ENCODE results near the gene SNTG2. TPM values are rescaled to one million over a fixed set of nuclear protein-coding genes. Genes with fewer than 3 reads are reported as not detected.
"Not testable (repeated sequence)": the region's sequence is repeated elsewhere in the genome, so short reads cannot be mapped to it uniquely, and the experiment has no call there.

Gene SNTG2
- total RNA-seq, 1 donor, result under 0.01 TPM

DNA sequence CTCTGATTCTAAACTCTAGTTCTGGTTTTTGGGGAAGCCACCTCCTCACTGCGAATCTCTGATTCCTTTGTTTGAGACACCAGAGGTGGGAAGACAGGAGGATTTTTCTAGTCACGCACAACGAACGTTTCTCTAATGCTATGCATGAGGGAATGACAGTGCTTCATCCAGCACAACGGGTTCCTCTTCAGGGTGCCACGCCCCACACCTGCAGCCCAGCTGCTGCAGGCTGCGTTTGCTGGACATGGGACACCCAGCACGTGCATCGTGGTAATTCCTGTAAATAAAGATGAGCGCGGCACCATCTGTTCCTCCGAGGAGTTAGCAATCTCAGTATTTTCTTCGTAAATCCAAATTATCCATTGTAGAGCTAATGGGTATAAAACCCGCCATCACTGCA lies 425.1 kb downstream of the SNTG2 start:
- no peak for DNase-seq (ENCODE audit: low read depth)
- H3K4me3 ChIP-seq (ENCODE audit: low read depth, low read length), result no peak overlapping the region
- TF ChIP-seq, protein P1, sequence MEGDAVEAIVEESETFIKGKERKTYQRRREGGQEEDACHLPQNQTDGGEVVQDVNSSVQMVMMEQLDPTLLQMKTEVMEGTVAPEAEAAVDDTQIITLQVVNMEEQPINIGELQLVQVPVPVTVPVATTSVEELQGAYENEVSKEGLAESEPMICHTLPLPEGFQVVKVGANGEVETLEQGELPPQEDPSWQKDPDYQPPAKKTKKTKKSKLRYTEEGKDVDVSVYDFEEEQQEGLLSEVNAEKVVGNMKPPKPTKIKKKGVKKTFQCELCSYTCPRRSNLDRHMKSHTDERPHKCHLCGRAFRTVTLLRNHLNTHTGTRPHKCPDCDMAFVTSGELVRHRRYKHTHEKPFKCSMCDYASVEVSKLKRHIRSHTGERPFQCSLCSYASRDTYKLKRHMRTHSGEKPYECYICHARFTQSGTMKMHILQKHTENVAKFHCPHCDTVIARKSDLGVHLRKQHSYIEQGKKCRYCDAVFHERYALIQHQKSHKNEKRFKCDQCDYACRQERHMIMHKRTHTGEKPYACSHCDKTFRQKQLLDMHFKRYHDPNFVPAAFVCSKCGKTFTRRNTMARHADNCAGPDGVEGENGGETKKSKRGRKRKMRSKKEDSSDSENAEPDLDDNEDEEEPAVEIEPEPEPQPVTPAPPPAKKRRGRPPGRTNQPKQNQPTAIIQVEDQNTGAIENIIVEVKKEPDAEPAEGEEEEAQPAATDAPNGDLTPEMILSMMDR (IDR thresholded peaks at IDR 0.05; ENCODE audit: insufficient read depth, low read depth, low read length), result no peak

DNA sequence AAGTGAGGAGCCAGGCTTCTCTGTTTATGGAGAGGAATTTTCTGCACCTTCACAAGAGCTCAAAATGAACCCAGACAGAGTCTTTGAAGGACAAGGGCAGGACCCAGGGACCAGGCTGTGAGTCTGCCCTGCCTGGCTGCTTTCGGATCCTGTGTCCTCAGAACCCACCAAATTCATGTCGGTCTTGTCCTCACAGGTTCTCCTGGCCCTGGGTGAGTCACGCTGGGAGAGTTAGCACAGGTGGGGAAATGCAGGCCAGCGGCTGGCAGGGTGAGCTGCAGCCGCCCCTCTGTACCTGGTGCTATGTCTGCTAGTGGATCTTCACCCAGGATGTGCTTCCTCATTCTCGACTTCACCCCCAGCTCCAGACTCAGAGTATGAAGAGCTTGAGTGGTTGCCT lies 426.8 kb downstream of the SNTG2 start:
- no peak for DNase-seq (ENCODE audit: low read depth)

DNA sequence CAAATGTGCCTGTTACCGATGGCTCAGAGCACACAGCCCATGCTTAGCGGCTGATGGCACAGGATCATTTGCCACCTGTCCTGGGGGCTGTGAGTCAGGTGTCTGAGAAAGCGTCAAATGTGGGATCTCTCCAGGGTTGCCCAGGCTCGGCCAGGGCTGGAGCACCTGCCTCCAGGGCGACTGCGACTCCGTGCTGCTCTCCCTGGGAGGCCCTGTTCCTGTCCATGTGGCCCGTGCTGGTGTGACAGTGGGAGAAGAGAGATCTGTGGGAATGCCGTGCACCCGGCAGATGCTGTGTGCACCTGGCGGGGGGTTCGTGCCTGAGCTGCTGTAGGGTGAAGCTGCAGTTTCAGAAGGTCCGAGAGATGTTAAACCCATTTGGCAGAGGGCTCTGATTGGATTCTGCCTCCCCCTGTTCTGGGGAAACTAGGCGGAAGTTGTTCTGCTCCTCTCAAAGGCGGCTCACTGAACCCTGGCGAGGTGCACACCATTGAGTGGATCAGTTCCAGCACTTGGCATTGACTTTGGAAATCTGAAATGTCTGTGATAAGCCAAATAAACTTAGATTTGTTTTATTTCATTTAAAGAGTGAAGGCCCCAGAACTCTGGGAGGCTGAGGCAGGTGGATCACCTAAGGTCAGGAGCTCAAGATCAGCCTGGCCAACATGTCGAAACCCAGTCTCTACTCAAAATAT lies 428.0 kb downstream of the SNTG2 start:
- H3K4me3 ChIP-seq (ENCODE audit: low read depth, low read length), result no peak overlapping the region
- TF ChIP-seq, protein P1 (IDR thresholded peaks at IDR 0.05; ENCODE audit: insufficient read depth, low read depth, low read length), result no peak
- DNase-seq (ENCODE audit: low read depth), result no peak

More for the DNA sequence above, 426.8 kb downstream of the SNTG2 start:
- TF ChIP-seq, protein P1 (IDR thresholded peaks at IDR 0.05; ENCODE audit: insufficient read depth, low read depth, low read length), result no peak
- H3K4me3 ChIP-seq (ENCODE audit: low read depth, low read length), result no peak overlapping the region

DNA sequence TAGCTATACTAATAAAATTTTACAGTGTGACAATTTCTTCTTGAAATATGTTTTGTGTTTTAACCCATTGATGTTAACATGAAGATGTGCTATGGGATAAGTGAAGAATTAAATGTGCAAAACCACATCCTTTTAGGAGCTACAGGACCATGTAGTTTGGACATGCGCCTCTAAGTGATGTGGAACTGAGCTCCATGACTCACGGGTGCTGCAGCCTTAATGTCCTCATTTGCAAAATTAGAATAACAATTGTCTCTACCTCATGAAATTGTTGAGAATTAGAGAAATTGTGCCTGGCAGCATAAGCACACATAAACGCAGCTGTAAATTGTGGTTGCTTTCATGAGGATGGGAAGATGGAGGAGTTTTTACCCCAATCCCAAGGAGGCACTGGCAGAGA lies 431.0 kb downstream of the SNTG2 start:
- no peak overlapping the region for H3K4me3 ChIP-seq (ENCODE audit: low read depth, low read length)
- TF ChIP-seq, protein P1 (IDR thresholded peaks at IDR 0.05; ENCODE audit: insufficient read depth, low read depth, low read length), result no peak
- DNase-seq (ENCODE audit: low read depth), result no peak

DNA sequence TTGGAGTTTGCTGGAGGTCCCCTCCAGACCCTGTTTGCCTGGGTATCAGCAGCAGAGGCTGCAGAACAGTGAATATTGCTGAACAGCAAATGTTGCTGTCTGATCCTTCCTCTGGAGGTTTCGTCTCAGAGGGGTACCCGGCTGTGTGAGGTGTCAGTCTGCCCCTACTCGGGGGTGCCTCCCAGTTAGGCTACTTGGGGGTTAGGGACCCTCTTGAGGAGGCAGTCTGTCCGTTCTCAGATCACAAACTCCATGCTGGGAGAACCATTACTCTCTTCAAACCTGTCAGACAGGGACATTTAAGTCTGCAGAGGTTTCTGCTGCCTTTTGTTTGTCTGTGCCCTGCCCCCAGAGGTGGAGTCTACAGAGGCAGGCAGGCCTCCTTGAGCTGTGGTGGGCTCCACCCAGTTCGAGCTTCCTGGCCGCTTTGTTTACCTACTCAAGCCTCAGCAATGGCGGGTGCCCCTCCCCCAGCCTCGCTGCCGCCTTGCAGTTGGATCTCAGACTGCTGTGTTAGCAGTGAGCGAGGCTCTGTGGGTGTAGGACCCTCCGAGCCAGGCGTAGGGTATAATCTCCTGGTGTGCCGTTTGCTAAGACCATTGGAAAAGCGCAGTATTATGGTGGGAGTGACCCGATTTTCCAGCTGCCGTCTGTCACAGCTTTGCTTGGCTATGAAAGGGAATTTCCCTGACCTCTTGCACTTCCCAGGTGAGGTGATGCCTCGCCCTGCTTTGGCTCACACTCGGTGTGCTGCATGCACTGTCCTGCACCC lies 437.5 kb downstream of the SNTG2 start:
- not testable (repeated sequence) for H3K4me3 ChIP-seq (ENCODE audit: low read depth, low read length); DNase-seq (ENCODE audit: low read depth)

DNA sequence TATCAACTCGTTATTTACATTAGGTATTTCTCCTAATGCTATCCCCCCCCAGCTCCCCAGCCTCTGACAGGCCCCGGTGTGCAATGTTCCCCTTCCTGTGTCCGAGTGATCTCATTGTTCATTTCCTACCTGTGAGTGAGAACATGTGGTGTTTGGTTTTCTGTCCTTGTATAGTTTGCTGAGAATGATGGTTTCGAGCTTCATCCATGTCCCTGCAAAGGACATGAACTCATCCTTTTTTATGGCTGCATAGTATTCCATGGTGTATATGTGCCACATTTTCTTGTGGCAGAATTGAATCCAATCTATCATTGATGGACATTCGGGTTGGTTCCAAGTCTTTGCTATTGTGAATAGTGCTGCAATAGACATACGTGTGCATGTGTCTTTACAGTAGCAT lies 439.5 kb downstream of the SNTG2 start:
- not testable (repeated sequence) for DNase-seq (ENCODE audit: low read depth); H3K4me3 ChIP-seq (ENCODE audit: low read depth, low read length)

DNA sequence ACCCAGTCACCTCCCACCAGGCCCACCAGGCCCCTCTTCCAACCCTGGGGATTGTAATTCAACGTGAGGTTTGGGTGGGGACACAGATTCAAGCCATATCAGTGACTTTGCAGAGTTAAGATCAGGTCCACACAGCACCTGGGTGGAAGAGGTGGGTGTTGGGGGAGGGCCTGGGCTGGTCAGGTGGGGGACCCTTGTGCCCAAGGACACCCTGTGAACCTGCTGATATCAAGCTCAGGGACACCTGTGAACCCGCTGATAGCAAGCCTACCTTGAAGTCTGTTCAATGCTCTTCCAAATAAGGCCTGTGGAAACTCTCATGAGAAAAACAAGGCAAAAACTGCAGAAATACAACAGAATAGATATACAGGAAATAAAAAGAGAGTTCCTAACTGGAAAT lies 442.7 kb downstream of the SNTG2 start:
- DNase-seq (ENCODE audit: low read depth), result no peak
- no peak overlapping the region for H3K4me3 ChIP-seq (ENCODE audit: low read depth, low read length)
- TF ChIP-seq, protein P1 (IDR thresholded peaks at IDR 0.05; ENCODE audit: insufficient read depth, low read depth, low read length), result no peak
